Loucy (cell line): ENCODE measurements around the gene KDELR3.
A peak's percentile ranks its signal among the peaks of the same experiment; 100 is the strongest.

Source experiments
- H2AFZ ChIP-seq: fragments of 200-600 bp; sonication (generic); 2 replicates; pipeline ENCODE4 v1.6.0; 2016; ENCODE audit warnings: antibody characterized with exemption, mild to moderate bottlenecking, low read length, moderate library complexity
- H3F3A ChIP-seq: fragments of 200-600 bp; 2 replicates; pipeline ENCODE4 v1.6.0; 2016; ENCODE audit warnings: antibody characterized with exemption, low read depth, mild to moderate bottlenecking
- H3K27me3 ChIP-seq: fragments of 200-600 bp; sonication (generic); 2 replicates; pipeline ENCODE4 v1.6.1; 2014; ENCODE audit warnings: low read length, mild to moderate bottlenecking; ENCODE audit not compliant: insufficient read depth, poor library complexity, severe bottlenecking
- H3K36me3 ChIP-seq: fragments of 200-600 bp; sonication (generic); 2 replicates; pipeline ENCODE4 v1.6.1; 2016; ENCODE audit warnings: low read length; ENCODE audit not compliant: insufficient read depth
- H3K4me1 ChIP-seq: fragments of 200-600 bp; sonication (generic); 2 replicates; pipeline ENCODE4 v1.5.1; 2014; ENCODE audit warnings: low read length, mild to moderate bottlenecking; ENCODE audit not compliant: insufficient read depth, poor library complexity, severe bottlenecking
- H3K4me2 ChIP-seq: fragments of 200-600 bp; sonication (generic); 2 replicates; pipeline ENCODE4 v1.6.0; 2014; ENCODE audit warnings: antibody characterized with exemption, low read length, low read depth, mild to moderate bottlenecking; ENCODE audit not compliant: poor library complexity, severe bottlenecking
- H3K4me3 ChIP-seq: fragments of 200-600 bp; sonication (generic); 2 replicates; pipeline ENCODE4 v1.5.1; 2014; ENCODE audit warnings: low read length, mild to moderate bottlenecking, mixed read lengths; ENCODE audit not compliant: poor library complexity, severe bottlenecking
- H3K79me2 ChIP-seq: fragments of 200-600 bp; sonication (generic); 2 replicates; pipeline ENCODE4 v1.6.1; 2014; ENCODE audit warnings: low read length; ENCODE audit not compliant: insufficient read depth
- H3K9ac ChIP-seq: fragments of 200-600 bp; sonication (generic); 2 replicates; pipeline ENCODE4 v1.6.0; 2014; ENCODE audit warnings: mild to moderate bottlenecking, low read depth, low read length, moderate library complexity; ENCODE audit not compliant: poor library complexity, severe bottlenecking
- H3K9me2 ChIP-seq: fragments of 200-600 bp; sonication (generic); replicated peaks from 2 replicates; pipeline ENCODE4 v1.6.1; 2016; ENCODE audit warnings: low read depth, low read length, mixed read lengths
- H3K9me3 ChIP-seq: fragments of 200-600 bp; sonication (generic); 2 replicates; pipeline ENCODE4 v1.6.1; 2014; ENCODE audit warnings: mild to moderate bottlenecking, antibody characterized with exemption, low read length, low read depth; ENCODE audit not compliant: insufficient read depth
- H4K20me1 ChIP-seq: fragments of 200-600 bp; sonication (generic); 2 replicates; pipeline ENCODE4 v1.6.0; 2014; ENCODE audit warnings: antibody characterized with exemption, low read length, mild to moderate bottlenecking; ENCODE audit not compliant: insufficient read depth, poor library complexity, severe bottlenecking
- EZH2phosphoT487 ChIP-seq: fragments of 200-600 bp; IDR thresholded peaks from 2 replicates; pipeline ENCODE4 v1.6.1; 2018; ENCODE audit warnings: antibody characterized with exemption, mild to moderate bottlenecking, moderate library complexity, borderline replicate concordance
- TF ChIP-seq, protein P1 (sequence below): fragments of 200-600 bp; sonication (generic); conservative IDR thresholded peaks from 2 replicates; pipeline ENCODE4 v1.5.1; 2014; ENCODE audit warnings: mild to moderate bottlenecking, antibody characterized with exemption, low read length

KDELR3 gene

DNA sequence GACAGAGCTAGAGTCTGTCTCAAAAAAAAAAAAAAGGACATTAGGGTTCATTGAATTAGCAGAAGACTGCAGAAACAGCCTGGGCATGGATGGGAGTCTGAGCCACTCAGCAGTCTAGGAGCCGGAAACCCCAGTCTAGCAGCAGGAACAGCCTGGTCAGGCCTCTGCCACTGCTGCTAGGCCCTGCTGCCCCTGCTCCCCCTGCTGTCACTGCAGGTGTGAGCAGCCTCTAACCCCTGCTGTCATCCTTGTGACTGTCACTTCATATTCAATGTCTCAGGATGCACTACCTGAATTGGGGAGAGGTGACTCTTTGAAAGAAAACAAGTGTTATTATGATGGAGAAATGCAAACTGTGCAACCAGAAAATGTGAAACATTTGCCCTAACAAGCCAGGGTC, 45.2 kb downstream of the KDELR3 start:
- Histone ChIP-seq H3K79me2 (no peaks in the 10 kb centered on the region), H3K27me3 (no peaks in the 10 kb centered on the region), H3K9me2 (no peaks in the 10 kb centered on the region), H3K4me1 (no peaks in the 10 kb centered on the region), H3K4me2 (no peak overlapping the region), H3K4me3 (no peak overlapping the region), H3K9ac (no peak overlapping the region), H3F3A (no peaks in the 10 kb centered on the region), H4K20me1 (no peaks in the 10 kb centered on the region), H3K9me3 (no peaks in the 10 kb centered on the region), H2AFZ (no peak overlapping the region), H3K36me3 (no peaks in the 10 kb centered on the region)
- TF ChIP-seq, protein P1, sequence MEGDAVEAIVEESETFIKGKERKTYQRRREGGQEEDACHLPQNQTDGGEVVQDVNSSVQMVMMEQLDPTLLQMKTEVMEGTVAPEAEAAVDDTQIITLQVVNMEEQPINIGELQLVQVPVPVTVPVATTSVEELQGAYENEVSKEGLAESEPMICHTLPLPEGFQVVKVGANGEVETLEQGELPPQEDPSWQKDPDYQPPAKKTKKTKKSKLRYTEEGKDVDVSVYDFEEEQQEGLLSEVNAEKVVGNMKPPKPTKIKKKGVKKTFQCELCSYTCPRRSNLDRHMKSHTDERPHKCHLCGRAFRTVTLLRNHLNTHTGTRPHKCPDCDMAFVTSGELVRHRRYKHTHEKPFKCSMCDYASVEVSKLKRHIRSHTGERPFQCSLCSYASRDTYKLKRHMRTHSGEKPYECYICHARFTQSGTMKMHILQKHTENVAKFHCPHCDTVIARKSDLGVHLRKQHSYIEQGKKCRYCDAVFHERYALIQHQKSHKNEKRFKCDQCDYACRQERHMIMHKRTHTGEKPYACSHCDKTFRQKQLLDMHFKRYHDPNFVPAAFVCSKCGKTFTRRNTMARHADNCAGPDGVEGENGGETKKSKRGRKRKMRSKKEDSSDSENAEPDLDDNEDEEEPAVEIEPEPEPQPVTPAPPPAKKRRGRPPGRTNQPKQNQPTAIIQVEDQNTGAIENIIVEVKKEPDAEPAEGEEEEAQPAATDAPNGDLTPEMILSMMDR: peak; percentile 73
- no peak for TF ChIP-seq EZH2phosphoT487

DNA sequence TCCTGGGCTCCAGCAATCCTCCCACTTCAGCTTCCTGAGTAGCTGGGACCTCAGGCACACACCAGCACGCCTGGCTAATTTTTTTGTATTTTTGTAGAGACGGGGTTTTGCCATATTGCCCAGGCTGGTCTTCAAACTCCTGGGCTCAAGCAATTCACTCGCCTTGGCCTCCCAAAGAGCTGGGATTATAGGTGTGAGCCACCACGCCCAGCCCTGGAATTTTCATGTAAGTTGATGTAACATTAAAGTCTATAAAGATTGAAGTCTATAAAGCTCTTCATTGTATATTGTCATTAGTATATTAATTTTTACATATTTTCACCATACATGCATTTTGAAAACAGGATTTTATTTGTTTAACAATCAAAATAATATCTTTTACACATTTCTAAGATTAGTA, 50.7 kb downstream of the KDELR3 start:
- Histone ChIP-seq H3K9me3 (no peaks in the 10 kb centered on the region), H4K20me1 (no peaks in the 10 kb centered on the region), H3K36me3 (no peaks in the 10 kb centered on the region), H3K4me3 (no peak overlapping the region), H3K27me3 (no peaks in the 10 kb centered on the region), H3K9ac (no peak overlapping the region), H3F3A (no peaks in the 10 kb centered on the region), H3K9me2 (no peaks in the 10 kb centered on the region), H3K4me1 (no peaks in the 10 kb centered on the region), H3K79me2 (no peaks in the 10 kb centered on the region), H3K4me2 (no peak overlapping the region), H2AFZ (no peak overlapping the region)
- no peak for TF ChIP-seq EZH2phosphoT487
- TF ChIP-seq, protein P1: no peak

DNA sequence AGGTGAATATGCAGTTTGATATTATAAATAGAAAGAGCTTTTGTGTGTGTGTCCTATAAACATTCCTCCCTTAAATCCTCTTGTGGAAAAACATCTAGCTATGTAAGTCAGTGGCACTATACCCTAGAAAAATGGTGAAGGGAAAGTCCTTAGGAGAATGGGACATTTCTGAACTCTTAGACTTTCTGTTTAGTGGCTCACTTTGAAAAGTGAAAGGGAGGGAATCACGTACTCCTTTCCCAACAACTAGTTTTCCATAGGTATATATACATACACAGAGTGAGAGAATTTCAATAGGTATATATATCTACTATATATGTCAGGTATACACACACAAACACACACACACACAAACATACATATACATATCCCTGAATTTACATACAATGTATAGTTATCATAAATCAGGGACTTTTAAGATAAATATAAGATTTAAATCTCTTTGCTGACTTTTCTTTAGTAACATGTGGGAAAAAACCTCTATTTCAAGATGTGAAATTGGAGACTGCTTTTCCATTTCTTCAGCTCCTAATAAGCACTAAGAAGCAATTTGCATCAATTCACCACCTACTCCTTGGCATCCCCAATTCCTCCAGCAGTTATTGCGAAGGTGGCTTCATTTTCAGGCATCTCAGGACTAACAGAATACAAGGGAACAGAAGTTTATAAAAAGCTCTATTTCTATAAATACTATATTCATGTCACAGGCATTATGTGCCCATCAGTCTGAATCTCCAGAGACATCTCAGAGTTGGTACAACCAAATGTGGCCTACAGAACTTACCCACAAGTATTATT, 51.8 kb downstream of the KDELR3 start:
- Histone ChIP-seq H3K36me3 (no peaks in the 10 kb centered on the region), H3K4me1 (no peaks in the 10 kb centered on the region), H3K4me3 (no peak overlapping the region), H3K79me2 (no peaks in the 10 kb centered on the region), H2AFZ (no peak overlapping the region), H4K20me1 (no peaks in the 10 kb centered on the region), H3K9me2 (no peaks in the 10 kb centered on the region), H3K4me2 (no peak overlapping the region), H3K9ac (no peak overlapping the region), H3K9me3 (no peaks in the 10 kb centered on the region), H3F3A (no peaks in the 10 kb centered on the region), H3K27me3 (no peaks in the 10 kb centered on the region)
- TF ChIP-seq, protein P1: no peak
- no peak for TF ChIP-seq EZH2phosphoT487
